Stomach smooth muscle (tissue), 2 donors: ENCODE measurements around the gene DTNB.
"Not testable (repeated sequence)": the region's sequence is repeated elsewhere in the genome, so short reads cannot be mapped to it uniquely, and the experiment has no call there.

Source experiments
- H3K27ac ChIP-seq: one replicate; pipeline ENCODE4 v1.7.0; 2013; ENCODE audit warnings: mild to moderate bottlenecking, low read length, inconsistent platforms
- H3K27me3 ChIP-seq, 2 donors: one replicate each; pipeline ENCODE4 v1.7.0; 2013; ENCODE audit warnings: low read length in 2 of 2; ENCODE audit not compliant: insufficient read depth in 2 of 2, control insufficient read depth in 1 of 2
- H3K36me3 ChIP-seq, 2 donors: one replicate each; pipeline ENCODE4 v1.7.0; 2013; ENCODE audit warnings: low read length in 2 of 2; ENCODE audit not compliant: control insufficient read depth in 2 of 2, insufficient read depth in 2 of 2
- H3K4me1 ChIP-seq: one replicate; pipeline ENCODE4 v1.7.0; 2013; ENCODE audit warnings: low read length; ENCODE audit not compliant: control insufficient read depth, insufficient read depth
- H3K4me3 ChIP-seq, 2 donors: one replicate each; pipeline ENCODE4 v1.7.0; 2013; ENCODE audit warnings: low read length in 2 of 2
- H3K9ac ChIP-seq, 2 donors: one replicate each; pipeline ENCODE4 v1.7.0; 2013; ENCODE audit warnings: low read length in 2 of 2, mild to moderate bottlenecking in 1 of 2
- H3K9me3 ChIP-seq, 2 donors: one replicate each; pipeline ENCODE4 v1.7.0; 2013; ENCODE audit warnings: low read length in 2 of 2; ENCODE audit not compliant: control insufficient read depth in 2 of 2
- donor health status: healthy.
- donor health status: Pancreatic carcinoma.

The DTNB gene

DNA sequence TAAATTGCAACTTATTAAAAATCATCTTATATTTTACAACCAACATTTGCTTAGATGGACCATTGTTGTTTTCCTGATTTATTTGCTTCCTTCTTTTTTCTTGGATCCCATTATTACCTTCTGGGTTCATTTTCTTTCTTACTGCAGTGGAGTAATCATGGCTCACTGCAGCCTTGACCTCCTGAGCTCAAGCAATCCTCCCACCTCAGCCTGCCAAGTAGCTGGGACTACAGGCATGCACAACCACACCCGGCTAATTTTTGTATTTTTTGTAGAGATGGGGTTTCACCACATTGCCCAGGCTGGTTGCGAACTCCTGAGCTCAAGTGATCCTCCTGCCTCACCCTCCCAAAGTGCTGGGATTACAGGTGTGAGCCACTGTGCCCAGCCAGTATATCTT lies 123.8 kb downstream of the DTNB start:
- not testable (repeated sequence) for H3K9me3 ChIP-seq, H3K36me3 ChIP-seq, H3K4me1 ChIP-seq, H3K9ac ChIP-seq, H3K4me3 ChIP-seq, H3K27me3 ChIP-seq, H3K27ac ChIP-seq

DNA sequence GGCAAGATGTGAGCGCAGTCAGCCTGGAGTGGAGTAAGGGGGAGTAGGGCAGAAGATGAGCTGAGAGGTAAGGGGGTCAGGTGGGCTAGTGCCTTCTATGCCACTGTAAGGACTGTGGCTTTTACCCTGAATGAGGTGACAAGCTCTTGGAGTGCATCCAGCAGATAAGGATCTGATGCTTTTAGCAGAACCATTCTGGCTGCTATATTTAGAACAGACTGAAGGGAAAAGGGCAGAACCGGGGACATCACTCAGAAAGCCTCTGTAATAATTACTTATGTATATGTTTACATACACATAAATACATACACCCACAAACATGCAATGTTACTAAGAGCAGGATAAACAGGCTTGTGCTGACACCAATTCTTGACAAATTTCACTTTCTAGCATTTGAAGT lies 124.8 kb downstream of the DTNB start:
- Histone ChIP-seq H3K4me3 (no peak overlapping the region), H3K9me3 (no peaks in the 10 kb centered on the region), H3K27me3 (no peaks in the 10 kb centered on the region), H3K9ac (no peak overlapping the region), H3K36me3 (no peaks in the 10 kb centered on the region), H3K27ac (no peak overlapping the region), H3K4me1 (no peaks in the 10 kb centered on the region)

DNA sequence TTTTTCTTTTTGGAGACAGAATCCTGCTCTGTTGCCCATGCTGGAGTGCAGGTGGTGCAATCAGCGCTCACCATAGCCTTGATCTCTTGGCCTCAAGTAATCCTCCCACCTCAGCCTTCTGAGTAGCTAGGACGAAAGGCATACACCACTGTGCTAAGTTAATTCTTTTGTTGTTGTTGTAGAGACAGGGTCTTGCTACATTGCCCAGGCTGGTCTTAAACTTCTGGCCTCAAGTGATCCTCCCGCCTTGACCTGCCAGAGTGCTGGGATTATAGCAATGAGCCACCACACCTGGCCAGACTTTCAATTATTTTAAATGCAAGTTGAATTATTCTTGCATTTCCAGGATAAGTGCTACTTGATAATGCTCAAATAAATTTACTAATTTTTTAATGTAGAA lies 126.5 kb downstream of the DTNB start:
- no peaks in the 10 kb centered on the region for H3K27me3 ChIP-seq
- H3K9ac ChIP-seq: no peak overlapping the region
- no peaks in the 10 kb centered on the region for H3K9me3 ChIP-seq
- no peak overlapping the region for H3K4me3 ChIP-seq
- H3K27ac ChIP-seq: no peak overlapping the region
- H3K36me3 ChIP-seq: no peaks in the 10 kb centered on the region
- no peaks in the 10 kb centered on the region for H3K4me1 ChIP-seq

DNA sequence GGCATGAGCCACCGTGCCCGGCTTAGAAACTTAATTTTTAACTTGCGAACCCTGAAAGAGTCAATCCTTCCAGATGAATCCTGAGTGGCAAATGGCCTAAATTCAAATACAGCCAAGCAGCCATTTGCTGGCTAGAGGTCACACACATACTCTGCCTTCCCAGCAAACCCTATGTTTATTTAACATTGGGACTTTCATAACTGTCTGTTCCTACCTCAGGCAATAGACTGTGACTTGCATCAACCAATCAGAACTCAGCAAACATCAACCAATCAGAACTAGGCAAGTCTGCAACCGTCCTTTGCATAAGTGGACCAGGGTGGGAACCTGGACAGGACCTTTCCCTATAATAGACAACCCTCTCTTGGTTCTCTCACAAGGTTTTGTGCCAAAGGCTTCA lies 127.5 kb downstream of the DTNB start:
- no peaks in the 10 kb centered on the region for H3K4me1 ChIP-seq
- no peak overlapping the region for H3K4me3 ChIP-seq
- no peaks in the 10 kb centered on the region for H3K27me3 ChIP-seq

DNA sequence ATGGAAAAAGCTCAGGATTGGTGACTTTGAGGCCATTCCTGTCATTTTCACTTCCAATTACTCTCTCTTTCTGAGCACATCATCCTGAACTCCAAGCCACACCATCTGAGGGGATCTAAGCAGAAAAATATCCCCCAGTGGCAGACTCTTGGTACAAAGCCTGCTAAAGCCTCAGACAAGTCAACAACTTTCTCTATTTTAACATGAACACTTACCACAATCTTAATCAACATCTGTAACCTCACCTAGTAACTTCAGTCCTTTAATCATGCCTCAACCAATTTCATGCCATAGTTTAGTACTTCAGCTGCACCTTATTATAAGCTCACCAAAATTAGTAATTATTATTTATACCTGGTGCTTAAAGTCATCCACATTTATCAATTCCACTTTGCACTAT lies 128.9 kb downstream of the DTNB start:
- H3K36me3 ChIP-seq: no peaks in the 10 kb centered on the region
- no peak overlapping the region for H3K27ac ChIP-seq
- H3K4me3 ChIP-seq: no peak overlapping the region
- no peaks in the 10 kb centered on the region for H3K9me3 ChIP-seq
- H3K9ac ChIP-seq: no peak overlapping the region
- no peaks in the 10 kb centered on the region for H3K27me3 ChIP-seq
- H3K4me1 ChIP-seq: no peaks in the 10 kb centered on the region

More for the DNA sequence above, 127.5 kb downstream of the DTNB start:
- H3K27ac ChIP-seq: no peak overlapping the region
- no peaks in the 10 kb centered on the region for H3K36me3 ChIP-seq
- no peaks in the 10 kb centered on the region for H3K9me3 ChIP-seq
- H3K9ac ChIP-seq: no peak overlapping the region

DNA sequence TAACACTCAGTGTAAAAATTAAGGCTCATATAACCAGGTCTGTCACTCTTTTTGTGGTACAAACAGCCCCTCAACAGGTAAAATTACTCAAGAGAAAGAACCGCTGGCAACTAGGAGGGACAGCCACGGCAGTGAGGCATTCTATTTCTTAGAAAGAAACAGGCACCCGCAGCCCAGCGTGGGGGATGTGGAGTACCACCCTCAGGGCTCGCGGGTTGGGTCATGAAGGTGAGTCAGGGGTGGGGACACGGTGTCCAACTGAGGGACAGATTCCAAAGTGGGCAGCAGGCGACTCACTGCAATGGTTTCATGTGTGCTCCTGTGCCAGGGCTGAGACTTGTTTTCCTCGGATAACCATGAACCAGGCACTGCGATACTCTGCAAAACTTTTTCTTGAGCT lies 129.4 kb downstream of the DTNB start:
- H3K27me3 ChIP-seq: no peaks in the 10 kb centered on the region
- H3K36me3 ChIP-seq: no peaks in the 10 kb centered on the region
- H3K9me3 ChIP-seq: no peaks in the 10 kb centered on the region
- no peak overlapping the region for H3K4me3 ChIP-seq
- H3K27ac ChIP-seq: no peak overlapping the region
- H3K9ac ChIP-seq: no peak overlapping the region
- no peaks in the 10 kb centered on the region for H3K4me1 ChIP-seq

DNA sequence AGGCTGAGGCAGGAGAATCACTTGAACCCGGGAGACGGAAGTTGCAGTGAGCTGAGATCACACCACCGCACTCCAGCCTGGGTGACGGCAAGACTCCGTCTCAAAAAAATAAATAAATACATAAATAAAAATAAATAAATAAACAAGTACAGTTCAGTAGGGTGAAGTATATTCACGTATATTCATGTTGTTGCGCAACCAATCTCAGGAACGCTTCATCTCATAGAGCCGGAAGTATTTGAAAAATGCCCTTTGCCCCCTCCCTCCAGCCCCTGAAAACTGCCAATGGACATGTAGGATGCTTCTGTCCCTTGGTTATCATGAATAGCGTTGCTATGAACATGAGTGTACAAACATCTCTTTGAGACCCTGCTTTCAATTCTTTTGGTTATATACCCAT lies 132.0 kb downstream of the DTNB start:
- Histone ChIP-seq H3K4me1 (no peaks in the 10 kb centered on the region), H3K9me3 (no peaks in the 10 kb centered on the region), H3K9ac (no peak overlapping the region), H3K27ac (no peak overlapping the region), H3K27me3 (no peaks in the 10 kb centered on the region), H3K4me3 (no peak overlapping the region), H3K36me3 (no peaks in the 10 kb centered on the region)

DNA sequence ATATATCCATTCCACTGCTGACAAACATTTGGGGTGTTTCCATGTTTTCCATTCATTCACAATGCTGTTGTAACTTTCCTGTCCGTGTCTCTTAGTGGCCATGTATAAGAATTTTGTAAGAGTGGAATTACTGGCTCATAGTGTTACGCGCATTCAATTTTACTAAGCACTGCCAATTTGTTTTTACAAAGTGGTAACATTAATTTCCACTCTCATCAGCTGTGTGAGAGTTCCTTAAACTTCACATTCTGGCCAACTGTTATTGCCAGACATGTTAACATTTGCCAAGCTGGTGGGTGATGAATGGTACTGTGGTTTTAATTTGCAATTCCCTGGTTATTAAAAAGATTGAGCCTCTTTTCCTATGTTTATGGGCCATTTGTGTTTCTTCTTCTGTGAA lies 134.2 kb downstream of the DTNB start:
- H3K4me1 ChIP-seq: no peaks in the 10 kb centered on the region
- H3K4me3 ChIP-seq: no peak overlapping the region
- H3K9ac ChIP-seq: no peak overlapping the region
- H3K27me3 ChIP-seq: no peaks in the 10 kb centered on the region
- no peak overlapping the region for H3K27ac ChIP-seq
- H3K36me3 ChIP-seq: no peaks in the 10 kb centered on the region
- no peaks in the 10 kb centered on the region for H3K9me3 ChIP-seq

DNA sequence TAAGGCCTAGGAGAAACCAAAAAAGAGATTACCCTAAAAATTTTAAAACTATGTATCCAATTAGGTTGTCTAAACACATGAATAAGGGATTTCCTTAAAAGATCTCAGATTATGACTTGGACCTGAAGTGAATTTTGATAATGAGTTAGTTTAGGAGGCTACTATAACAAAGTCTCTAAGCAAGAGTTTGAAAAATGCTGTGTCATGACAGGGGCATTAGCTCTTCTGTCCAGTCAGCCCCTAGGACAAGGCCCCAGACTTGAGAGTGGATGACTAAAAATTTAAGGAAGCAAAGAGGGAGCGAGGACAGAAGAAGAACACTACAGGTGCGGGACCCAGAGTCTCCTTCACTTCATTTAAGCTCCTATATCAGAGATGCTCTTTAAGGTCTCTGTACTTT lies 135.9 kb downstream of the DTNB start:
- H3K4me3 ChIP-seq: no peak overlapping the region
- no peaks in the 10 kb centered on the region for H3K9me3 ChIP-seq
- H3K9ac ChIP-seq: no peak overlapping the region
- no peaks in the 10 kb centered on the region for H3K27me3 ChIP-seq
- H3K36me3 ChIP-seq: no peaks in the 10 kb centered on the region
- no peak overlapping the region for H3K27ac ChIP-seq
- no peaks in the 10 kb centered on the region for H3K4me1 ChIP-seq

DNA sequence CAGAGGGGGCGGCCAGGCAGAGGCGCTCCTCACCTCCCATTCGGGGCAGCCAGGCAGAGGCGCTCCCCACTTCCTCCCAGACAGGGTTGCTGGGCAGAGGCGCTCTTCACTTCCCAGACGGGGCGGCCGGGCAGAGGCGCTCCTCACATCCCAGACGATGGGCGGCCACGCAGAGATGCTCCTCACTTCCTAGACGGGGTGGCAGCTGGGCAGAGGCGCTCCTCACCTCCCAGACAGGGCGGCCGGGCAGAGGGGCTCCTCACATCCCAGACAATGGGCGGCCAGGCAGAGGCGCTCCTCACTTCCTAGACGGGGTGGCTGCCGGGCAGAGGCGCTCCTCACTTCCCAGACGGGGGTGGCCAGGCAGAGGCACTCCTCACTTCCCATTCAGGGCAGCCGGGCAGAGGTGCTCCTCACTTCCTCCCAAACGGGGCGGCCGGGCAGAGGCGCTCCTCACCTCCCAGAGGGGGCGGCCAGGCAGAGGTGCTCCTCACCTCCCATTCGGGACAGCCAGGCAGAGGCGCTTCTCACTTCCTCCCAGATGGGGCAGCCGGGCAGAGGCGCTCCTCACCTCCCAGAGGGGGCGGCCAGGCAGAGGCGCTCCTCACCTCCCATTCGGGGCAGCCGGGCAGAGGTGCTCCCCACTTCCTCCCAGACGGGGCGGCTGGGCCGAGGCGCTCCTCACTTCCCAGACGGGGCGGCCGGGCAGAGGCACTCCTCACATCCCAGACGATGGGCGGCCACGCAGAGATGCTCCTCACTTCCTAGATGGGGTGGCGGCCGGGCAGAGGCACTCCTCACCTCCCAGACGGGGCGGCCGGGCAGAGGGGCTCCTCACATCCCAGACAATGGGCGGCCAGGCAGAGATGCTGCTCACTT lies 137.7 kb downstream of the DTNB start:
- not testable (repeated sequence) for H3K9me3 ChIP-seq, H3K36me3 ChIP-seq, H3K4me1 ChIP-seq, H3K4me3 ChIP-seq, H3K27me3 ChIP-seq, H3K9ac ChIP-seq, H3K27ac ChIP-seq

DNA sequence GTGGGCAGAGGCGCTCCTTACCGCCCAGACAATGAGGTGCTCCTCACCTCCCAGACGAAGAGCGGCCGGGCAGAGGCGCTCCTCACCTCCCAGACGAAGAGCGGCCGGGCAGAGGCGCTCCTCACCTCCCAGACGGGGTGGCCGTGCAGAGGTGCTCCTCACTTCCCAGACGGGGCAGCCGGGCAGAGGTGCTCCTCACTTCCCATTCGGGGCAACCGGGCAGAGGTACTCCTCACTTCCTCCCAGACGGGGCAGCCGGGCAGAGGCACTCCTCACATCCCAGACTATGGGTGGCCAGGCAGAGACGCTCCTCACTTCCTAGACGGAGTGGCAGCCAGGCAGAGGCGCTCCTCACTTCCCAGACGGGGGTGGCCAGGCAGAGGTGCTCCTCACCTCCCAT lies 138.4 kb downstream of the DTNB start:
- not testable (repeated sequence) for H3K27me3 ChIP-seq, H3K36me3 ChIP-seq, H3K4me3 ChIP-seq, H3K9me3 ChIP-seq, H3K27ac ChIP-seq, H3K9ac ChIP-seq, H3K4me1 ChIP-seq
